ENCODE results near the gene UGT2B7. TPM values are rescaled to one million over a fixed set of nuclear protein-coding genes. Genes with fewer than 3 reads are reported as not detected.

UGT2B7 gene
- total and polyA plus RNA-seq, 2 experiments from 2014 or later: 90.0 to 125 TPM

- no peaks in the 10 kb centered on the region for H4K20me1 ChIP-seq (ENCODE audit: insufficient read depth, poor library complexity, severe bottlenecking)
Observed at GRCh38 chr4:69092980-69093568, 3.2 kb upstream of the UGT2B7 start.

GRCh38 chr4:69093681-69094080 is 2.6 kb upstream of the UGT2B7 start:
- DNase-seq (ENCODE audit: low spot score): no peak
- Histone ChIP-seq H2AFZ (no peak overlapping the region), H3K9me2 (replicated peaks; ENCODE audit: insufficient read depth) (no peaks in the 10 kb centered on the region), H3K79me2 (no peaks in the 10 kb centered on the region), H4K20me1 (ENCODE audit: insufficient read depth, poor library complexity, severe bottlenecking) (no peaks in the 10 kb centered on the region), H3K27ac (no peak overlapping the region), H3K36me3 (replicated peaks; ENCODE audit: insufficient read depth, low read depth) (no peaks in the 10 kb centered on the region), H3K4me2 (no peak overlapping the region), H3K27me3 (no peaks in the 10 kb centered on the region), H3K4me3 (no peak overlapping the region), H3K4me1 (ENCODE audit: insufficient read depth) (peaks cover 13% of the 10 kb centered on the region), H3K9me3 (ENCODE audit: low read depth) (no peaks in the 10 kb centered on the region)
- WGBS (ENCODE audit: low lambda C conversion rate, missing lambda C conversion rate): 95% methylated on average over 3 of the region's 3 CpGs
- TF ChIP-seq CTCF (IDR thresholded peaks at IDR 0.05; ENCODE audit: poor library complexity) (no peak), EZH2phosphoT487 (IDR thresholded peaks at IDR 0.05; ENCODE audit: low read depth, severe bottlenecking, unreplicated experiment) (no peak), EZH2 (IDR thresholded peaks at IDR 0.05; ENCODE audit: borderline replicate concordance) (no peak)

More at GRCh38 chr4:69092980-69093568, 3.2 kb upstream of the UGT2B7 start:
- Histone ChIP-seq H3K27me3 (no peaks in the 10 kb centered on the region), H3K79me2 (no peaks in the 10 kb centered on the region), H3K4me3 (no peak overlapping the region), H2AFZ (no peak overlapping the region), H3K4me2 (no peak overlapping the region), H3K9me3 (ENCODE audit: low read depth) (no peaks in the 10 kb centered on the region), H3K4me1 (ENCODE audit: insufficient read depth) (peaks cover 13% of the 10 kb centered on the region), H3K9me2 (replicated peaks; ENCODE audit: insufficient read depth) (no peaks in the 10 kb centered on the region), H3K27ac (no peak overlapping the region), H3K36me3 (replicated peaks; ENCODE audit: insufficient read depth, low read depth) (no peaks in the 10 kb centered on the region)
- TF ChIP-seq CTCF (IDR thresholded peaks at IDR 0.05; ENCODE audit: poor library complexity): no peak
- no peak for TF ChIP-seq EZH2 (IDR thresholded peaks at IDR 0.05; ENCODE audit: borderline replicate concordance)
- no peak for TF ChIP-seq EZH2phosphoT487 (IDR thresholded peaks at IDR 0.05; ENCODE audit: low read depth, severe bottlenecking, unreplicated experiment)
- 94% methylated on average over 6 of the region's 6 CpGs for WGBS (ENCODE audit: low lambda C conversion rate, missing lambda C conversion rate)
- no peak for DNase-seq (ENCODE audit: low spot score)

- H4K20me1 ChIP-seq (ENCODE audit: insufficient read depth, poor library complexity, severe bottlenecking): no peaks in the 10 kb centered on the region
Observed at GRCh38 chr4:69095301-69095731, 958 bp upstream of the UGT2B7 start.

GRCh38 chr4:69096810-69097209 is 536 bp downstream of the UGT2B7 start:
- peak overlapping the region; percentile 53 for H3K4me2 ChIP-seq
- WGBS (ENCODE audit: low lambda C conversion rate, missing lambda C conversion rate): 66% methylated on average over 3 of the region's 3 CpGs
- no peak overlapping the region for H2AFZ ChIP-seq
- DNase-seq (ENCODE audit: low spot score): no peak
- H4K20me1 ChIP-seq (ENCODE audit: insufficient read depth, poor library complexity, severe bottlenecking): no peaks in the 10 kb centered on the region
- H3K79me2 ChIP-seq: no peaks in the 10 kb centered on the region
- H3K9me2 ChIP-seq (replicated peaks; ENCODE audit: insufficient read depth): no peaks in the 10 kb centered on the region
- H3K36me3 ChIP-seq (replicated peaks; ENCODE audit: insufficient read depth, low read depth): no peaks in the 10 kb centered on the region
- no peaks in the 10 kb centered on the region for H3K9me3 ChIP-seq (ENCODE audit: low read depth)
- H3K4me3 ChIP-seq: no peak overlapping the region
- H3K27me3 ChIP-seq: no peaks in the 10 kb centered on the region
- peaks cover 13% of the 10 kb centered on the region for H3K4me1 ChIP-seq (ENCODE audit: insufficient read depth)
- no peak for TF ChIP-seq CTCF (IDR thresholded peaks at IDR 0.05; ENCODE audit: poor library complexity)
- no peak for TF ChIP-seq EZH2phosphoT487 (IDR thresholded peaks at IDR 0.05; ENCODE audit: low read depth, severe bottlenecking, unreplicated experiment)
- no peak for TF ChIP-seq EZH2 (IDR thresholded peaks at IDR 0.05; ENCODE audit: borderline replicate concordance)
- H3K27ac ChIP-seq: peak overlapping the region; percentile 61

More at GRCh38 chr4:69095301-69095731, 958 bp upstream of the UGT2B7 start:
- H3K36me3 ChIP-seq (replicated peaks; ENCODE audit: insufficient read depth, low read depth): no peaks in the 10 kb centered on the region
- no peak for TF ChIP-seq EZH2 (IDR thresholded peaks at IDR 0.05; ENCODE audit: borderline replicate concordance)
- H3K4me3 ChIP-seq: no peak overlapping the region
- H2AFZ ChIP-seq: peak overlapping the region; percentile 8
- H3K27me3 ChIP-seq: no peaks in the 10 kb centered on the region
- no peaks in the 10 kb centered on the region for H3K9me2 ChIP-seq (replicated peaks; ENCODE audit: insufficient read depth)
- no peak for DNase-seq (ENCODE audit: low spot score)
- H3K9me3 ChIP-seq (ENCODE audit: low read depth): no peaks in the 10 kb centered on the region
- WGBS (ENCODE audit: low lambda C conversion rate, missing lambda C conversion rate): 47% methylated on average over 2 of the region's 2 CpGs
- H3K4me2 ChIP-seq: peak overlapping the region; percentile 53
- H3K79me2 ChIP-seq: no peaks in the 10 kb centered on the region
- H3K27ac ChIP-seq: peak overlapping the region; percentile 42
- peaks cover 13% of the 10 kb centered on the region for H3K4me1 ChIP-seq (ENCODE audit: insufficient read depth)

Data from hepatocyte (in vitro differentiated cells).